Endothelial cell of umbilical vein (primary cell): Measurements from ENCODE around the gene PLCB4. TPM values are rescaled to one million over a fixed set of nuclear protein-coding genes. Genes with fewer than 3 reads are reported as not detected.

Experiments
- BruUV-seq: library from RNA; stranded (reverse); fragments of 400-500 nt; replicated peaks from 2 replicates; lab custom pipeline; 2021; lab: Mats Ljungman, UMichigan
- CTCF ChIA-PET: fragments of 300-600, 350-600 bp; sonication (Branson Sonifier 250); formaldehyde crosslinking; loops from one replicate; lab custom pipeline; 2021; ENCODE audit warnings: antibody characterized with exemption, inconsistent platforms; lab: Charles Lee
- POLR2A ChIA-PET: fragments of 300-600, 350-600 bp; sonication (Branson Sonifier 250); formaldehyde crosslinking; loops from one replicate; lab custom pipeline; 2021; ENCODE audit warnings: antibody characterized with exemption, inconsistent platforms; lab: Charles Lee
- DNase-seq: peaks from one replicate; pipeline ENCODE4 v3.0.0-alpha.2; 2011; ENCODE audit warnings: low read depth, low spot score
- FAIRE-seq: peaks from 2 replicates; lab custom pipeline; 2011; peaks lifted over from hg19 to GRCh38; lab: Jason Lieb, UNC
- H2AFZ ChIP-seq: 2 replicates; pipeline ENCODE4 v1.6.0; 2012; ENCODE audit warnings: low read depth, low read length, control low read depth, inconsistent platforms
- H3K27ac ChIP-seq: 2 replicates; pipeline ENCODE4 v1.5.1; 2011; ENCODE audit warnings: low read depth, mild to moderate bottlenecking, control low read depth, low read length, moderate library complexity; ENCODE audit not compliant: insufficient read depth
- H3K27me3 ChIP-seq, 2 experiments: 2 replicates each; pipeline versions ENCODE4 v1.6.0 to v1.6.1; 2011; ENCODE audit warnings: low read length in 2 of 2, mixed read lengths in 1 of 2; ENCODE audit not compliant: control insufficient read depth in 2 of 2, insufficient read depth in 2 of 2
- H3K36me3 ChIP-seq, 2 experiments: 2 replicates in 1 of 2; 3 replicates in 1 of 2; pipeline ENCODE4 v1.5.1; 2011; ENCODE audit warnings: low read length in 2 of 2, mild to moderate bottlenecking in 1 of 2, moderate library complexity in 1 of 2; ENCODE audit not compliant: control insufficient read depth in 2 of 2, insufficient read depth in 2 of 2; ENCODE audit errors: extremely low read depth in 1 of 2
- H3K4me1 ChIP-seq: 3 replicates; pipeline ENCODE4 v1.5.1; 2011; ENCODE audit warnings: mild to moderate bottlenecking, low read length; ENCODE audit not compliant: control insufficient read depth, insufficient read depth; ENCODE audit errors: extremely low read depth
- H3K4me2 ChIP-seq: 2 replicates; pipeline ENCODE4 v1.6.1; 2011; ENCODE audit warnings: low read length, control low read depth, mixed read lengths; ENCODE audit not compliant: insufficient read depth
- H3K4me3 ChIP-seq, 3 experiments: fragments of 200-600 bp in 1 of 3; sonication (generic), shearing (Covaris generic) in 1 of 3; replicated peaks in 1 of 3; 2 replicates each; pipeline ENCODE4 v1.5.1; 2011 to 2016; ENCODE audit warnings: control low read depth in 3 of 3, low read length in 3 of 3, mild to moderate bottlenecking in 2 of 3, inconsistent platforms in 1 of 3, low read depth in 1 of 3, moderate library complexity in 1 of 3; ENCODE audit not compliant: insufficient read depth in 1 of 3
- H3K79me2 ChIP-seq: 2 replicates; pipeline ENCODE4 v1.6.0; 2012; ENCODE audit warnings: low read length, inconsistent platforms; ENCODE audit not compliant: control insufficient read depth, insufficient read depth
- H3K9ac ChIP-seq: replicated peaks from 2 replicates; pipeline ENCODE3; 2011; ENCODE audit warnings: low read length, control low read depth; ENCODE audit not compliant: insufficient read depth; ENCODE audit errors: extremely low read depth
- H3K9me1 ChIP-seq: replicated peaks from 3 replicates; pipeline ENCODE4 v1.6.0; 2011; ENCODE audit warnings: mild to moderate bottlenecking, low read length; ENCODE audit not compliant: control insufficient read depth, insufficient read depth; ENCODE audit errors: extremely low read depth
- H3K9me3 ChIP-seq: replicated peaks from 2 replicates; pipeline ENCODE4 v1.5.1; 2012; ENCODE audit warnings: low read length, inconsistent platforms; ENCODE audit not compliant: control insufficient read depth, insufficient read depth
- H4K20me1 ChIP-seq: replicated peaks from 2 replicates; pipeline ENCODE3; 2011; ENCODE audit warnings: mild to moderate bottlenecking, low read length; ENCODE audit not compliant: control insufficient read depth, insufficient read depth; ENCODE audit errors: extremely low read depth
- FOS ChIP-seq: IDR thresholded peaks from 2 replicates; pipeline ENCODE4 v1.6.1; 2011; ENCODE audit warnings: mild to moderate bottlenecking, low read length, moderate library complexity, borderline replicate concordance; ENCODE audit not compliant: insufficient read depth
- GATA2 ChIP-seq: IDR thresholded peaks from 2 replicates; pipeline ENCODE4 v1.7.0; 2011; ENCODE audit warnings: low read depth, mild to moderate bottlenecking, moderate library complexity, mixed read lengths, low read length; ENCODE audit not compliant: insufficient read length, insufficient read depth
- JUN ChIP-seq: IDR thresholded peaks from 2 replicates; pipeline ENCODE4 v1.6.1; 2011; ENCODE audit warnings: borderline replicate concordance, low read depth; ENCODE audit not compliant: insufficient read length, insufficient read depth
- MAX ChIP-seq: IDR thresholded peaks from 2 replicates; pipeline ENCODE4 v1.6.1; 2011; ENCODE audit not compliant: insufficient read depth, insufficient read length
- MYC ChIP-seq: IDR thresholded peaks from one replicate; pipeline ENCODE4 v1.6.1; 2011; ENCODE audit warnings: mild to moderate bottlenecking, low read depth, low read length
- POLR2A ChIP-seq: IDR thresholded peaks from 2 replicates; pipeline ENCODE4 v1.6.1; 2012; ENCODE audit warnings: low read depth, mild to moderate bottlenecking, control low read depth, low read length
- dilution Hi-C: fragments of 300-500 bp; cut with MboI; formaldehyde crosslinking; loops from one replicate; pipeline ENCODE4 v1.15.0; 2019; ENCODE audit warnings: low sequenced_read_pairs; ENCODE audit not compliant: extremely low pct_ligation_motif_present
- intact Hi-C: fragments of 100-400 bp; cut with micrococcal nuclease; formaldehyde crosslinking; loops from one replicate; pipeline ENCODE4 v1.10.0; 2022
- polyA plus RNA-seq, 4 experiments: library from polyadenylated mRNA; depleted of rRNA in 3 of 4; stranded (reverse) in 3 of 4; unstranded in 1 of 4; fragments of >200 nt; gene quantifications; 2 replicates each; pipeline versions ENCODE4 v1.2.1 to v1.2.3, GENCODE V29; 2011 to 2012; ENCODE audit warnings: missing spikeins in 1 of 4
- total RNA-seq: library from RNA; stranded (reverse); gene quantifications from 2 replicates; pipeline ENCODE4 v1.2.3, GENCODE V29; 2021

Gene PLCB4
- total and polyA plus RNA-seq, 2 donors (not counting 3 experiments of a cell fraction or from before 2014, with no cell fraction given): 0.37 to 1.7 TPM

- ChIA-PET CTCF (interaction anchor here (1.0 kb wide), 1 partner anchor 10 kb away, joined by 3 read pairs; no protein-coding TSS in a partner anchor), POLR2A (no interaction called here)
- H2AFZ ChIP-seq: no peak overlapping the region
- no peaks in the 10 kb centered on the region for H3K9me3 ChIP-seq
- no peak overlapping the region for H3K27ac ChIP-seq
- H4K20me1 ChIP-seq: no peaks in the 10 kb centered on the region
- no peak overlapping the region for H3K9ac ChIP-seq
- H3K4me3 ChIP-seq: no peak overlapping the region
- dilution Hi-C loops: no loop called here
- no peaks in the 10 kb centered on the region for H3K36me3 ChIP-seq
- H3K79me2 ChIP-seq: no peaks in the 10 kb centered on the region
- TF ChIP-seq POLR2A: no peak
- no peak for TF ChIP-seq MAX
- TF ChIP-seq JUN: no peak
- TF ChIP-seq GATA2: no peak
- no peak for TF ChIP-seq FOS
- no peak for TF ChIP-seq MYC
- H3K4me1 ChIP-seq: no peaks in the 10 kb centered on the region
- peaks cover 0 to under 1% of the 10 kb centered on the region in 2 experiments for H3K27me3 ChIP-seq
- FAIRE-seq (no peak), DNase-seq (no peak)
- no peak overlapping the region for H3K4me2 ChIP-seq
- BruUV-seq: no TSS peak
- no peaks in the 10 kb centered on the region for H3K9me1 ChIP-seq
- intact Hi-C loops: no loop called here
Observed at GRCh38 chr20:9075264-9076095, 6.6 kb downstream of the PLCB4 start.

- dilution Hi-C loops (no loop called here), intact Hi-C loops (no loop called here)
- POLR2A ChIA-PET: no interaction called here
- BruUV-seq: no TSS peak
- FAIRE-seq (no peak), DNase-seq (no peak)
- CTCF ChIA-PET: interaction anchor here (1.0 kb wide), 1 partner anchor 223 kb away, joined by 3 read pairs; no protein-coding TSS in a partner anchor
- no peak overlapping the region for H3K4me3 ChIP-seq
- no peaks in the 10 kb centered on the region for H4K20me1 ChIP-seq
- H3K4me1 ChIP-seq: no peaks in the 10 kb centered on the region
- no peaks in the 10 kb centered on the region for H3K9me3 ChIP-seq
- H3K36me3 ChIP-seq: no peaks in the 10 kb centered on the region
- no peak overlapping the region for H3K4me2 ChIP-seq
- no peak overlapping the region for H3K27ac ChIP-seq
- H3K9me1 ChIP-seq: no peaks in the 10 kb centered on the region
- H2AFZ ChIP-seq: no peak overlapping the region
- H3K79me2 ChIP-seq: no peaks in the 10 kb centered on the region
- TF ChIP-seq GATA2: no peak
- no peak for TF ChIP-seq MYC
- no peaks in the 10 kb centered on the region for H3K27me3 ChIP-seq
- no peak overlapping the region for H3K9ac ChIP-seq
Observed at GRCh38 chr20:9076440-9076839, 7.6 kb downstream of the PLCB4 start.
